CD14-positive monocyte (primary cell): Measurements from ENCODE around the gene CCDC167. TPM values are rescaled to one million over a fixed set of nuclear protein-coding genes. Genes with fewer than 3 reads are reported as not detected.
A peak's percentile ranks its signal among the peaks of the same experiment; 100 is the strongest.

Experiments
- DNase-seq, 3 donors: peaks; one replicate each; pipeline ENCODE4 v3.0.0-alpha.2; 2011 to 2022
- H2AFZ ChIP-seq: 2 replicates; pipeline ENCODE4 v1.6.0; 2012; ENCODE audit warnings: mild to moderate bottlenecking, low read depth, low read length, inconsistent platforms; ENCODE audit not compliant: insufficient read depth, poor library complexity, severe bottlenecking
- H3K27ac ChIP-seq, 2 donors: 1 replicate in 1 of 2; 2 replicates in 1 of 2; pipeline ENCODE4 v1.5.1; 2012 to 2013; ENCODE audit warnings: low read length in 2 of 2, control low read depth in 1 of 2, inconsistent platforms in 1 of 2, low read depth in 1 of 2, mild to moderate bottlenecking in 1 of 2
- H3K27me3 ChIP-seq, 2 donors: one replicate each; pipeline versions ENCODE4 v1.6.0 to v1.6.1; 2011 to 2013; ENCODE audit warnings: low read length in 2 of 2; ENCODE audit not compliant: control insufficient read depth in 2 of 2, insufficient read depth in 2 of 2
- H3K36me3 ChIP-seq, 2 donors: replicated peaks in 1 of 2; 1 replicate in 1 of 2; 2 replicates in 1 of 2; pipeline versions ENCODE4 v1.5.1 to v1.6.1; 2012 to 2013; ENCODE audit warnings: low read length in 2 of 2, control low read depth in 1 of 2, inconsistent platforms in 1 of 2, mild to moderate bottlenecking in 1 of 2; ENCODE audit not compliant: insufficient read depth in 2 of 2, control insufficient read depth in 1 of 2
- H3K4me1 ChIP-seq, 2 donors: 1 replicate in 1 of 2; 2 replicates in 1 of 2; pipeline versions ENCODE4 v1.5.1 to v1.6.1; 2012 to 2013; ENCODE audit warnings: low read length in 2 of 2, control low read depth in 1 of 2, inconsistent platforms in 1 of 2, mild to moderate bottlenecking in 1 of 2, moderate library complexity in 1 of 2; ENCODE audit not compliant: insufficient read depth in 2 of 2, control insufficient read depth in 1 of 2
- H3K4me2 ChIP-seq: replicated peaks from 2 replicates; pipeline ENCODE3; 2012; ENCODE audit warnings: low read length, moderate library complexity, mild to moderate bottlenecking; ENCODE audit not compliant: poor library complexity, severe bottlenecking; ENCODE audit errors: extremely low read depth
- H3K4me3 ChIP-seq, 3 experiments: fragments of 200-600 bp in 1 of 3; sonication (generic) in 1 of 3; replicated peaks in 1 of 3; 1 replicate in 2 of 3; 2 replicates in 1 of 3; pipeline ENCODE4 v1.5.1; 2011 to 2013; ENCODE audit warnings: low read length in 3 of 3, mild to moderate bottlenecking in 3 of 3, control low read depth in 2 of 3, low read depth in 2 of 3, inconsistent platforms in 1 of 3, moderate library complexity in 1 of 3
- H3K79me2 ChIP-seq: 2 replicates; pipeline ENCODE4 v1.6.0; 2012; ENCODE audit warnings: mild to moderate bottlenecking, control low read depth, inconsistent platforms, low read length, moderate library complexity; ENCODE audit not compliant: insufficient read depth
- H3K9ac ChIP-seq: 2 replicates; pipeline ENCODE4 v1.6.0; 2017; ENCODE audit warnings: low read length, mild to moderate bottlenecking; ENCODE audit not compliant: insufficient read depth, poor library complexity, severe bottlenecking
- H3K9me3 ChIP-seq, 2 donors: replicated peaks in 1 of 2; 1 replicate in 1 of 2; 2 replicates in 1 of 2; pipeline versions ENCODE4 v1.5.1 to v1.6.1; 2012 to 2013; ENCODE audit warnings: low read length in 2 of 2, control low read depth in 1 of 2; ENCODE audit not compliant: control insufficient read depth in 1 of 2, insufficient read depth in 1 of 2
- H4K20me1 ChIP-seq: 2 replicates; pipeline ENCODE4 v1.6.0; 2012; ENCODE audit warnings: mild to moderate bottlenecking, low read length, control low read depth, moderate library complexity; ENCODE audit not compliant: insufficient read depth
- H3K27ac Mint-ChIP-seq, 7 donors: one replicate each; pipeline ENCODE4 v1.8.0; 2020; ENCODE audit warnings: mild to moderate bottlenecking in 7 of 7, mixed read lengths in 7 of 7, moderate library complexity in 6 of 7, inconsistent platforms in 2 of 7
- H3K27me3 Mint-ChIP-seq, 3 donors: one replicate each; pipeline ENCODE4 v1.8.0; 2021 to 2022; ENCODE audit warnings: low read depth in 3 of 3, mild to moderate bottlenecking in 3 of 3, mixed read lengths in 3 of 3, moderate library complexity in 3 of 3, inconsistent platforms in 1 of 3
- H3K36me3 Mint-ChIP-seq, 2 donors: one replicate each; pipeline ENCODE4 v1.8.0; 2020; ENCODE audit warnings: mixed read lengths in 2 of 2, inconsistent platforms in 1 of 2, mild to moderate bottlenecking in 1 of 2
- H3K4me1 Mint-ChIP-seq: one replicate; pipeline ENCODE4 v1.8.0; 2020; ENCODE audit warnings: mild to moderate bottlenecking, mixed read lengths
- H3K4me3 Mint-ChIP-seq, 2 donors: one replicate each; pipeline ENCODE4 v1.8.0; 2020; ENCODE audit warnings: mild to moderate bottlenecking in 2 of 2, mixed read lengths in 2 of 2, moderate library complexity in 1 of 2
- H3K9me3 Mint-ChIP-seq, 7 donors: one replicate each; pipeline ENCODE4 v1.8.0; 2020 to 2022; ENCODE audit warnings: mixed read lengths in 7 of 7, mild to moderate bottlenecking in 6 of 7, moderate library complexity in 6 of 7, inconsistent platforms in 2 of 7
- WGBS: methylation state at CpG from one replicate; pipeline ENCODE4 v1.1.5; 2013; ENCODE audit warnings: missing lambda C conversion rate; ENCODE audit not compliant: insufficient coverage; 5-methylcytosine and 5-hydroxymethylcytosine counted together
- intact Hi-C, 2 donors: fragments of 100-400 bp; cut with micrococcal nuclease; formaldehyde crosslinking; loops; one replicate each; pipeline versions ENCODE4 v1.15.0 to v1.15.1; 2023
- polyA plus RNA-seq, 3 donors: library from polyadenylated mRNA; depleted of rRNA in 1 of 3; unstranded in 2 of 3; stranded (reverse) in 1 of 3; fragments of 300-500 nt in 2 of 3; fragments of >200 nt in 1 of 3; fragmentation: Illumina TruSeq in 2 of 3; gene quantifications; 1 replicate in 2 of 3; 2 replicates in 1 of 3; pipeline ENCODE4 v1.2.3, GENCODE V29; 2012 to 2021
- TF ChIP-seq, protein P1 (sequence below): fragments of 200-600 bp; IDR thresholded peaks from one replicate; pipeline ENCODE4 v1.8.0; 2022; ENCODE audit warnings: antibody characterized with exemption, mild to moderate bottlenecking

CCDC167 gene
- polyA plus RNA-seq, 3 donors: 12.5 to 22.9 (median 20.7) TPM

DNA sequence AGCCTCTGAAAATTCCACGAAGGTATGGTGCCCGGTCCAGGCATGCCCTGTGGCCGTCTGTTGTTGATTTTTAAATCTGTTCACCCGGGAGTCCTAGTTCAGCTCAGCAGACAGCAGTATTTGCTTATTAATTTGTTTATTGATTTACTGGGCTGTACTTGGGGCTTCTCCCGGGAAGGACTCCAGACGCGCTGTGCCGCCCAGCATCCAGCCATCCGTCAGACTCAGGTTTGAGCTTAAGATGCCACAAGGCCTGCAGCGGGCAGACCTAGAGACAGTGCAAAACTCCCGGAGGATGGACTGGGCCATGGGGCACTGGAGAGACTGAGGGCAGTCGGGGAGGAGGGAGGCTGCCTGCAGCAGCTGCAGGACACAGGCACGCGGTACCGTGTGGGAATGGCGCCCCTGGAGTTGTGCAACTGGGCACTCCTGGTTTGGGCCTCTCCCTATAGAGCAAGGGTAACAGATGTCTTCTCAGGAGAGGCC lies 17.3 kb upstream of the CCDC167 start:
- H3K27me3 ChIP-seq: peaks cover 0 to 20% of the 10 kb centered on the region in 2 donors
- H3K4me2 ChIP-seq: no peak overlapping the region
- H3K4me3 Mint-ChIP-seq: peak overlapping the region; percentile 39 to 55
- no peak overlapping the region for H3K4me3 ChIP-seq
- TF ChIP-seq, protein P1, sequence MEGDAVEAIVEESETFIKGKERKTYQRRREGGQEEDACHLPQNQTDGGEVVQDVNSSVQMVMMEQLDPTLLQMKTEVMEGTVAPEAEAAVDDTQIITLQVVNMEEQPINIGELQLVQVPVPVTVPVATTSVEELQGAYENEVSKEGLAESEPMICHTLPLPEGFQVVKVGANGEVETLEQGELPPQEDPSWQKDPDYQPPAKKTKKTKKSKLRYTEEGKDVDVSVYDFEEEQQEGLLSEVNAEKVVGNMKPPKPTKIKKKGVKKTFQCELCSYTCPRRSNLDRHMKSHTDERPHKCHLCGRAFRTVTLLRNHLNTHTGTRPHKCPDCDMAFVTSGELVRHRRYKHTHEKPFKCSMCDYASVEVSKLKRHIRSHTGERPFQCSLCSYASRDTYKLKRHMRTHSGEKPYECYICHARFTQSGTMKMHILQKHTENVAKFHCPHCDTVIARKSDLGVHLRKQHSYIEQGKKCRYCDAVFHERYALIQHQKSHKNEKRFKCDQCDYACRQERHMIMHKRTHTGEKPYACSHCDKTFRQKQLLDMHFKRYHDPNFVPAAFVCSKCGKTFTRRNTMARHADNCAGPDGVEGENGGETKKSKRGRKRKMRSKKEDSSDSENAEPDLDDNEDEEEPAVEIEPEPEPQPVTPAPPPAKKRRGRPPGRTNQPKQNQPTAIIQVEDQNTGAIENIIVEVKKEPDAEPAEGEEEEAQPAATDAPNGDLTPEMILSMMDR: no peak
- peaks cover 11 to 20% of the 10 kb centered on the region in 2 donors for H3K4me1 ChIP-seq
- H3K27me3 Mint-ChIP-seq: peaks cover 29 to 60% (median 37%) of the 10 kb centered on the region in 3 donors
- peaks cover 29% of the 10 kb centered on the region for H3K4me1 Mint-ChIP-seq
- no peaks in the 10 kb centered on the region for H4K20me1 ChIP-seq
- no peaks in the 10 kb centered on the region for H3K36me3 ChIP-seq
- no peaks in the 10 kb centered on the region for H3K36me3 Mint-ChIP-seq
- intact Hi-C loops: no loop called here
- H3K27ac ChIP-seq: no peak overlapping the region
- no peaks in the 10 kb centered on the region for H3K9me3 ChIP-seq
- peaks cover 0 to 5% (median 0%) of the 10 kb centered on the region in 7 donors for H3K9me3 Mint-ChIP-seq
- DNase-seq: no peak
- H3K79me2 ChIP-seq: no peaks in the 10 kb centered on the region
- H3K9ac ChIP-seq: no peak overlapping the region
- peak overlapping the region in 1 of 7 donors; percentile 86 for H3K27ac Mint-ChIP-seq
- H2AFZ ChIP-seq: no peak overlapping the region
- WGBS: 49% methylated on average over 14 of the region's 16 CpGs

DNA sequence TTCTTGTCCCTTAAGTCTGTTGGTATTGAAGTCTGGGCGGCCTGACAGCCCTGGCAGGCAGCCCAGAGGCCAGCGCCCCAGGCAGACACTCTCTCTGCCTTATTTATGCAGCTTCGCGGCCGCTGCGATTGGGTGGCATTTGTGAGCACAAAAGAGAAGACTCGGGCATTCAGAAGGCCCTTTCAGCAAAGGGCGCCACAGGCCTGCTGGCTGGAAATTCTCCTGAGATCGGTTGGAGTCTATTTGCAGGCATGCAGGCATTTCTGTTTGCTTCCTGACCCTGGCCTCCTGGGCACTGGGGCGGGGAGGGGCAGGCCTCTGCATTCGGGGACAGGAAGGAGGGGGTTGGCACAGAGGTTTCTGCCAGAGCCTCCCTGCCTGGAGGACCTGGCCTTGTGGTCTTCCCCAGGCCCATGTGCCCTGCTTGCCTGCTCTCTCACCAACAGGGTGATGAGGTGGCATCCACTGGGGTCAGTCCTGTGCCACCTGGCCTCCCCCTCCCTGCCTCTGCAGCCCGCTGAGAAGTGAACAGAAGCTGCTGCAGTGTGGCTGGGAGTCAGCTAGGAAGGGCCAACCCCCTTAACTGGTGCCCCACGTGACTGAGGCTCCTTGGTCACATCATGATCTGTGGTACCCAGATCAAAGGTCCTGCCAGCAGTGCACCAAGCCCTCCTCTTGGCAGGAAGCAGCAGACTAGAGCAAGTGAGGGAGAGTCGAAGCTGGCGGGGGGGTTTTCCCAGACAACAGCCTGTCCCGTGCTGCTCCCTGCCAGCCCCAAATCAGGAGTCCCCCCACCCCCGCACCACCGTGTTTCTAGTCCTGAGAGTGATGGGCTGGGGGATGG lies 16.6 kb upstream of the CCDC167 start:
- H3K27me3 Mint-ChIP-seq: peaks cover 26 to 61% (median 32%) of the 10 kb centered on the region in 3 donors
- Histone ChIP-seq H3K9ac (no peak overlapping the region), H3K9me3 (no peaks in the 10 kb centered on the region), H3K27me3 (peaks cover 0 to 16% of the 10 kb centered on the region in 2 donors), H3K4me1 (peaks cover 11 to 20% of the 10 kb centered on the region in 2 donors), H2AFZ (peak overlapping the region; percentile 73), H3K4me2 (no peak overlapping the region), H3K4me3 (no peak overlapping the region), H3K36me3 (no peaks in the 10 kb centered on the region), H4K20me1 (no peaks in the 10 kb centered on the region), H3K27ac (no peak overlapping the region), H3K79me2 (no peaks in the 10 kb centered on the region)
- WGBS: 5% methylated on average over 13 of the region's 18 CpGs
- peaks cover 29% of the 10 kb centered on the region for H3K4me1 Mint-ChIP-seq
- peaks cover 0 to 5% (median 0%) of the 10 kb centered on the region in 7 donors for H3K9me3 Mint-ChIP-seq
- DNase-seq: peak in 1 of 3 donors; percentile 6
- H3K27ac Mint-ChIP-seq: peak overlapping the region in 1 of 7 donors; percentile 54
- TF ChIP-seq, protein P1: no peak
- intact Hi-C loops: no loop called here
- peak overlapping the region; percentile 9 to 65 for H3K4me3 Mint-ChIP-seq
- H3K36me3 Mint-ChIP-seq: no peaks in the 10 kb centered on the region
